Measurements from ENCODE around the gene GJC2.
A peak's percentile ranks its signal among the peaks of the same experiment; 100 is the strongest.

Gene GJC2

GRCh38 chr1:228114827-228115226, 34.9 kb upstream of the GJC2 start:
- no peak for DNase-seq (ENCODE audit: low read depth)

- no peak for DNase-seq (ENCODE audit: low read depth)
Observed at GRCh38 chr1:228117335-228117734, 32.4 kb upstream of the GJC2 start.

GRCh38 chr1:228118040-228118439, 31.7 kb upstream of the GJC2 start:
- DNase-seq (ENCODE audit: low read depth), result no peak

GRCh38 chr1:228120351-228120750, 29.4 kb upstream of the GJC2 start:
- DNase-seq (ENCODE audit: low read depth), result no peak

- DNase-seq (ENCODE audit: low read depth), result no peak
Observed at GRCh38 chr1:228120857-228121489, 28.8 kb upstream of the GJC2 start.

- no peak for DNase-seq (ENCODE audit: low read depth)
Observed at GRCh38 chr1:228122921-228123441, 26.7 kb upstream of the GJC2 start.

- DNase-seq (ENCODE audit: low read depth), result no peak
Observed at GRCh38 chr1:228123505-228123904, 26.2 kb upstream of the GJC2 start.

GRCh38 chr1:228125185-228125584, 24.5 kb upstream of the GJC2 start:
- DNase-seq (ENCODE audit: low read depth), result no peak

GRCh38 chr1:228131766-228132165, 18.0 kb upstream of the GJC2 start:
- DNase-seq (ENCODE audit: low read depth), result no peak

- DNase-seq (ENCODE audit: low read depth), result no peak
Observed at GRCh38 chr1:228134591-228134990, 15.1 kb upstream of the GJC2 start.

GRCh38 chr1:228136901-228137300, 12.8 kb upstream of the GJC2 start:
- no peak for DNase-seq (ENCODE audit: low read depth)

- no peak for DNase-seq (ENCODE audit: low read depth)
Observed at GRCh38 chr1:228139406-228139930, 10.3 kb upstream of the GJC2 start.

GRCh38 chr1:228139931-228140723, 9.6 kb upstream of the GJC2 start, which contains the start of gene GUK1:
Gene GUK1 (plus strand): TSS chr1:228140279. CDS start chr1:228140303, 24 bp downstream.
- DNase-seq (ENCODE audit: low read depth), result peak; percentile 99

- DNase-seq (ENCODE audit: low read depth), result no peak
Observed at GRCh38 chr1:228140724-228141225, 9.0 kb upstream of the GJC2 start.

GRCh38 chr1:228141226-228142044, 8.3 kb upstream of the GJC2 start:
- no peak for DNase-seq (ENCODE audit: low read depth)

- DNase-seq (ENCODE audit: low read depth), result no peak
Observed at GRCh38 chr1:228142155-228142691, 7.5 kb upstream of the GJC2 start.

- no peak for DNase-seq (ENCODE audit: low read depth)
Observed at GRCh38 chr1:228142701-228143136, 7.0 kb upstream of the GJC2 start.

- no peak for DNase-seq (ENCODE audit: low read depth)
Observed at GRCh38 chr1:228143480-228144192, 6.1 kb upstream of the GJC2 start.

GRCh38 chr1:228144193-228144992, 5.3 kb upstream of the GJC2 start:
- DNase-seq (ENCODE audit: low read depth), result no peak

GRCh38 chr1:228144993-228145343, 4.8 kb upstream of the GJC2 start:
- DNase-seq (ENCODE audit: low read depth), result no peak

Data from fibroblast of the conjunctiva (primary cell).